GM23248 (cell line): ENCODE measurements around the gene ZNF567. TPM values are rescaled to one million over a fixed set of nuclear protein-coding genes. Genes with fewer than 3 reads are reported as not detected.

Source experiments
- DNase-seq: peaks from one replicate; pipeline ENCODE4 v3.0.0-alpha.2; 2015
- H2AFZ ChIP-seq: fragments of 200-600 bp; sonication (generic); 2 replicates; pipeline ENCODE4 v1.6.1; 2016; ENCODE audit warnings: antibody characterized with exemption
- H3F3A ChIP-seq: fragments of 200-600 bp; sonication (generic); 2 replicates; pipeline ENCODE4 v1.6.1; 2016; ENCODE audit warnings: mild to moderate bottlenecking, antibody characterized with exemption, mixed run types; ENCODE audit not compliant: insufficient read depth
- H3K27ac ChIP-seq: fragments of 200-600 bp; sonication (generic); 2 replicates; pipeline ENCODE4 v1.5.1; 2016; ENCODE audit warnings: mild to moderate bottlenecking
- H3K27me3 ChIP-seq: fragments of 200-600 bp; sonication (generic); replicated peaks from 2 replicates; pipeline ENCODE4 v1.6.1; 2016; ENCODE audit warnings: mild to moderate bottlenecking; ENCODE audit not compliant: insufficient read depth
- H3K36me3 ChIP-seq: fragments of 200-600 bp; sonication (generic); 2 replicates; pipeline ENCODE4 v1.6.1; 2016; ENCODE audit warnings: low read depth, mild to moderate bottlenecking
- H3K4me1 ChIP-seq: fragments of 200-600 bp; sonication (generic); 2 replicates; pipeline ENCODE4 v1.6.1; 2016; ENCODE audit warnings: mild to moderate bottlenecking; ENCODE audit not compliant: insufficient read depth
- H3K4me2 ChIP-seq: fragments of 200-600 bp; sonication (generic); one replicate; pipeline ENCODE4 v1.6.1; 2016; ENCODE audit warnings: mild to moderate bottlenecking; ENCODE audit not compliant: unreplicated experiment
- H3K4me3 ChIP-seq: fragments of 200-600 bp; sonication (generic); 2 replicates; pipeline ENCODE4 v1.5.1; 2016; ENCODE audit warnings: mild to moderate bottlenecking
- H3K79me2 ChIP-seq: fragments of 200-600 bp; sonication (generic); 2 replicates; pipeline ENCODE4 v1.6.1; 2016; ENCODE audit warnings: mild to moderate bottlenecking; ENCODE audit not compliant: insufficient read depth
- H3K9ac ChIP-seq: fragments of 200-600 bp; sonication (generic); 2 replicates; pipeline ENCODE4 v1.6.1; 2016; ENCODE audit warnings: mild to moderate bottlenecking
- H3K9me2 ChIP-seq: fragments of 200-600 bp; sonication (generic); 2 replicates; pipeline ENCODE4 v1.6.1; 2016; ENCODE audit warnings: mixed run types, mild to moderate bottlenecking, moderate library complexity; ENCODE audit not compliant: insufficient read depth
- H3K9me3 ChIP-seq: fragments of 200-600 bp; sonication (generic); one replicate; pipeline ENCODE4 v1.6.1; 2017; ENCODE audit warnings: low read depth
- H4K20me1 ChIP-seq: fragments of 200-600 bp; sonication (generic); 2 replicates; pipeline ENCODE4 v1.6.0; 2016; ENCODE audit not compliant: insufficient read depth
- EZH2 ChIP-seq: fragments of 200-600 bp; sonication (generic); IDR thresholded peaks from 2 replicates; pipeline ENCODE4 v1.6.1; 2018; ENCODE audit warnings: antibody characterized with exemption, mild to moderate bottlenecking; ENCODE audit not compliant: insufficient read depth, poor library complexity, severe bottlenecking
- EZH2phosphoT487 ChIP-seq: fragments of 200-600 bp; sonication (generic); IDR thresholded peaks from 2 replicates; pipeline ENCODE4 v1.6.1; 2018; ENCODE audit warnings: antibody characterized with exemption, moderate library complexity, mild to moderate bottlenecking, low read depth; ENCODE audit not compliant: insufficient read depth
- WGBS, 2 experiments: methylation state at CpG; one replicate each; pipeline ENCODE4 v1.1.6; 2015 to 2017; ENCODE audit warnings: low lambda C conversion rate in 2 of 2, low coverage in 1 of 2; ENCODE audit errors: missing lambda C conversion rate in 2 of 2; 5-methylcytosine and 5-hydroxymethylcytosine counted together
- in situ Hi-C: fragments of 300-500 bp; cut with MboI; formaldehyde crosslinking; loops from 2 replicates; pipeline ENCODE4 v1.15.0; 2020
- polyA plus RNA-seq: library from polyadenylated mRNA; unstranded; fragments of >200 nt; fragmentation: Nextera tagmentation; extraction: Ambion mirVana; gene quantifications from 2 replicates; pipeline ENCODE4 v1.2.1, GENCODE V29; 2016
- total RNA-seq: library from RNA; depleted of rRNA; stranded (reverse); fragments of >200 nt; shearing (Covaris generic); gene quantifications from 2 replicates; pipeline ENCODE4 v1.2.3, GENCODE V29; 2014; rRNA removed

The ZNF567 gene
- total RNA-seq (3.2 and 5.7 TPM in 2 replicates), polyA plus RNA-seq (5.2 and 6.1 TPM in 2 replicates)

DNA sequence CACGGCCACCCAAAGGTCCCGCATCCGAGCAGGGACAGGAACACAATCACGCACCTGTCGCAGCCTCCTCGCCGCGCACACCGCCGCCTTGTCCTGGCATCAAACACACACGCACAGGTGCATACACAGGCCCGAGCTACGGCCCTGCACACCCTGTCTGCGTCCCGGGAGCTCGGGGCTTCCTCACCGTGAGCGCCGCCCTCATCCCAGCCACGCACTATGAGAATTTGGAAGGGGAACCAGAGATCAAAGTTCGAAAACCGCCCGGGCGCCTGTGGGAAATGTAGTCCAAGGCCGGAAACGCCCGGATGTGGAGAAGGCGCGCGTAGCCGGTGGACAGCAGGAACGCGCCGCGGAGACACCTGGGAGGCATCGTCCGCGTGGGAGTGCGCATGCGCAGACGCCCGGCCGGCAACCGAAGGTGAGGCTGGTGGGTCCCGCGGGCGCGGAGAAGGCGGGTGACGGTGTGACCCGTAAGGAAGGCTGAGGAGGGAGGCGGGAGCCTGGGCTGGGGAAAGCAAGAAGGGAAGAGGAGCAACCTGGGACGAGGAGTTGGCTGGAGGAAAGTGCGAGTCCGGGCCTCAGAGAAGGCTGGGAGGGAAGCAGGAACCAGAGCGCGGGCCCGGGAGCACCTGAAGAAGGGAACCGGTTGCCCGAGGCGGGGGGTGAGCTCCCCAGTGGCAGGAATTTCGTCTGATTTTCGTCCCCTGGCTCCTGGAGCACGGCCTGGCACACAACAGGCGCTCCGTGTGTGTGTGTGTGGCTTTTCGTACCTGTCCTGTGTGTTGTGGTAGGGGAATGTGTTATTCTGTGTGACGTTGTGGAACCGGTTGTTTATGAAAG lies at the start of gene ZNF567:
TSS of gene ZNF567 (plus strand) at position 399 of the 843 bp plus-strand sequence. CDS start 7,256 bp downstream, outside the sequence.
- TF ChIP-seq EZH2: no peak
- no peak for TF ChIP-seq EZH2phosphoT487
- H3K4me1 ChIP-seq: peaks cover 6% of the 10 kb centered on the region
- H3K36me3 ChIP-seq: peaks cover 29% of the 10 kb centered on the region
- in situ Hi-C loops: no loop called here
- H3K9me3 ChIP-seq: no peaks in the 10 kb centered on the region
- H3K9ac ChIP-seq: peak within 1 kb of the TSS; percentile 84
- no peaks in the 10 kb centered on the region for H4K20me1 ChIP-seq
- H3K4me3 ChIP-seq: peak within 1 kb of the TSS; percentile 99
- H3F3A ChIP-seq: no peaks in the 10 kb centered on the region
- WGBS, 2 experiments: 1 to 2% methylated on average over 68 to 69 of the region's 69 CpGs
- peak; percentile 99 for DNase-seq
- H3K4me2 ChIP-seq: peak within 1 kb of the TSS; percentile 93
- H3K27me3 ChIP-seq: no peaks in the 10 kb centered on the region
- H3K9me2 ChIP-seq: no peaks in the 10 kb centered on the region
- peak within 1 kb of the TSS; percentile 26; the same call in 1 of the 2 replicates for H3K27ac ChIP-seq
- H3K79me2 ChIP-seq: peaks cover 83% of the 10 kb centered on the region
- H2AFZ ChIP-seq: peak within 1 kb of the TSS; percentile 100

DNA sequence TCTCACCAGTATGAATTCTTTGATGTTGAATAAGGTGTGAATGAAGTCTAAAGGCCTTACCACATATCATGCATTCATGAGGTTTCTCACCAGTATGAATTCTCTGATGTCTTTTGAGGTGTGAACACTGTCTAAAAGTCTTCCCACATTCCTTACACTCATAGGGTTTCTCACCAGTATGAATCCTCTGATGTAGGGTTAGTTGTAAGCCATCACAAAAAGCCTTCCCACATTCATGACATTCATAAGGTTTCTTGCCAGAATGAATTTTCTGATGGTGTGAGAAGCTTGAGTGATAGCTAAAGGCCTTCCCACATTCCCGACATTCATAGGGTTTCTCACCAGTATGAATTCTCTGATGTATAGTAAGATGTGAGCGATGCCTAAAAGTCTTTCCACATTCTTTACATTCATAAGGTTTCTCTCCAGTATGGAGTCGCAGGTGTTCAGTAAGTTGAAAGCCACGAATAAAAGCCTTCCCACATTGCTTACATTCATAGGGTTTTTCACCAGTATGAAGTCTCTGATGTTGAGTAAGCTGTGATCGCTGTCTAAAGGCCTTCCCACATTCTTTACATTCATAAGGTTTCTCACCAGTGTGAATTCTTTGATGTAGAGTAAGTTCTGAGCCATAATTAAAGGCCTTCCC lies 48.4 kb upstream of the ZNF567 start:
- 90 to 96% methylated on average over 5 of the region's 5 CpGs for WGBS, 2 experiments
- Histone ChIP-seq H3K4me2 (no peak overlapping the region), H4K20me1 (no peaks in the 10 kb centered on the region), H3K9me2 (no peaks in the 10 kb centered on the region), H3K36me3 (peaks cover 46% of the 10 kb centered on the region), H3F3A (peaks cover 18% of the 10 kb centered on the region), H3K4me1 (no peaks in the 10 kb centered on the region), H2AFZ (no peak overlapping the region), H3K79me2 (no peaks in the 10 kb centered on the region), H3K27ac (no peak overlapping the region), H3K9me3 (peaks cover 17% of the 10 kb centered on the region), H3K27me3 (no peaks in the 10 kb centered on the region), H3K4me3 (no peak overlapping the region), H3K9ac (no peak overlapping the region)
- TF ChIP-seq EZH2phosphoT487: no peak
- no peak for TF ChIP-seq EZH2
- in situ Hi-C loops: no loop called here
- peak; percentile 1 for DNase-seq

DNA sequence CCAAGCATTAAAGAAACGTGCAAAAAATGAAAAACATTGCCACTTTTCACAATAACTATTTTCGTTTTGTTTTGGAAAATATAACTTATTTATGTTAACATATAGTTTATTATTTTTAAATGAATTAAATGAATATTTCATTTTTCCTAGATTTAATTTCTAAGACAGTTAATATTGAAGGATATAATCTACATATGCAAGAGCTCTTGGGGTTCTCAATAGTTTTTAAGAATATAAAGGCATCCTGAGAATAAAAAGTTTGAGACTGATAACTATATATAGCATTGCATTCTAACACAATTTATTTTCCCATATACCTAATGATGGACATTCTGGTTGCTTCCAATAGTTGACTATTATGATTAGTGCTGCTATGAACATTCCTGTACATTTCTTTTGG lies 40.7 kb upstream of the ZNF567 start:
- H3K9ac ChIP-seq: no peak overlapping the region
- in situ Hi-C loops: no loop called here
- H3K27me3 ChIP-seq: no peaks in the 10 kb centered on the region
- no peaks in the 10 kb centered on the region for H3K4me1 ChIP-seq
- H4K20me1 ChIP-seq: no peaks in the 10 kb centered on the region
- H3K36me3 ChIP-seq: peaks cover 81% of the 10 kb centered on the region
- TF ChIP-seq EZH2phosphoT487 (no peak), EZH2 (no peak)
- no peak overlapping the region for H3K4me2 ChIP-seq
- H3K9me3 ChIP-seq: peaks cover 11% of the 10 kb centered on the region
- H3K27ac ChIP-seq: no peak overlapping the region
- no peaks in the 10 kb centered on the region for H3K79me2 ChIP-seq
- H3K9me2 ChIP-seq: no peaks in the 10 kb centered on the region
- DNase-seq: no peak
- no peaks in the 10 kb centered on the region for H3F3A ChIP-seq
- H2AFZ ChIP-seq: no peak overlapping the region
- H3K4me3 ChIP-seq: no peak overlapping the region
- WGBS, 2 experiments: 91 to 93% methylated on average over 2 of the region's 2 CpGs

DNA sequence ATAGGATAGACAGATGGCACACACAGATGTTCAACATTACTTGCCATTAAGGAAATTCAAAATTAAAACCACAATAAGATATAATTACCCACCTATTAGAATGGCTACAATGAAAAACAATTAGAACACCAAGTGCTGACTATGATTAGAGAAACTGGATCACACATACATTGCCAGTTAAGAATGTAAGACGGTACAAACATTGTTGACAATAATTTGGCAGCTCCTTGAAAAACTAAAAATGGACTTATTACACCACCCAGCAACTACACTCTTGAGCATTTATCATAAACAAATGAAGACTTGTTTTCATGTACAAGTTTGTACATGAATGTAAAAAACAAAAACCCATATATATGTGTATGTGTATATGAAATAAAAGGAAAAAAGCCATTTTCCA lies 34.5 kb upstream of the ZNF567 start:
- H3F3A ChIP-seq: no peaks in the 10 kb centered on the region
- H3K27ac ChIP-seq: no peak overlapping the region
- H3K4me1 ChIP-seq: no peaks in the 10 kb centered on the region
- no peak overlapping the region for H3K9ac ChIP-seq
- 91 to 100% methylated on average over 1 of the region's 1 CpG for WGBS, 2 experiments
- no peak for DNase-seq
- TF ChIP-seq EZH2phosphoT487 (no peak), EZH2 (no peak)
- no peaks in the 10 kb centered on the region for H4K20me1 ChIP-seq
- in situ Hi-C loops: no loop called here
- H3K9me2 ChIP-seq: no peaks in the 10 kb centered on the region
- peaks cover 7% of the 10 kb centered on the region for H3K9me3 ChIP-seq
- no peak overlapping the region for H2AFZ ChIP-seq
- H3K4me3 ChIP-seq: no peak overlapping the region
- peaks cover 91% of the 10 kb centered on the region for H3K36me3 ChIP-seq
- no peaks in the 10 kb centered on the region for H3K27me3 ChIP-seq
- no peaks in the 10 kb centered on the region for H3K79me2 ChIP-seq
- H3K4me2 ChIP-seq: no peak overlapping the region
